ENCODE measurements around the gene SLIT1.

SLIT1 gene

DNA sequence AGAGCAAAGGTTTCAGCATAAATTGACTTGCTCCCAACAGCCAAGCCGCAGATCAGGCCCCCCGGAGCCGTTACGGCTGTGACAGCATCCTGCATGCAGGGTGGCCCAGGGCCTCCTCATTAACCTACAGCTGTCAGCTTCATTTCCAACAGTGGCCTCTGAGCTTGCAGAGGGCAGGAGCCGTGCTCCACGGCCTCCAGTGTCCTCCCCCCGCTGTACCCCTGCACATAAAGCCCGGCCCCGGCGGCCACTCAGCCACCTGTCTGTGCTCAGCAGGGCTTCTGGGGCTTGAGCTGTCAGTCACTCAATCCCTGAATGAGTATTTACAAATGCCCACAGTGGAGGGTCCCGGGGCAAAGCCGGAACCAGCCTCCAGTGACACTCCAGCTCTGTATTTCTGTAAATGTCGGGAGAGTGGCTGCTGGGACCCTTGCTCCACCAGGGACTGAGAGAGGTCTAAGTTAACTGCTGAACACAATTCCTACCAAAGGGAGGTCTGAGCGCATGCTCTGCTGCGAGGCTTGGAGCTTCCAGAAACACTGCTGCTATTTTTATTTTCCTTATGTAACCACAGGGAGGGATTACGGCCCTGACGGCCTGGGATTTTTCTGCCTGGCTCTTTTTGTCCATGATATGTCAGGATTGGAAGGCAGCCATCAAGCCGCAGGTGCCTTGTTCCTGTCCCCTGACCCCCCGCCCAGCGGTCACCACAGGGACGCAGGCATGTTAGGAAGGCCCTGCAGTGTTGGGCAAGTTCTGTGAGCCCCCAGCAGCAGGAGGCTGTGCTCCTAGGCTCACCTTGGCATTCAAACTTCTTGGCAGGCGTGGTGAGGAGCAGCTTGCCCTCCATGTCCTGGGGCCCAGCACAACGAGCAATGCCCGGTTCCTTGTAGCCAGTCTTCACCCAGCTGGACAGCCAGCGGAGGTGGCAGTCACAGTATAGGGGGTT is 165.0 kb downstream of the SLIT1 start:
- DNase-seq (ENCODE audit: low read depth): no peak

DNA sequence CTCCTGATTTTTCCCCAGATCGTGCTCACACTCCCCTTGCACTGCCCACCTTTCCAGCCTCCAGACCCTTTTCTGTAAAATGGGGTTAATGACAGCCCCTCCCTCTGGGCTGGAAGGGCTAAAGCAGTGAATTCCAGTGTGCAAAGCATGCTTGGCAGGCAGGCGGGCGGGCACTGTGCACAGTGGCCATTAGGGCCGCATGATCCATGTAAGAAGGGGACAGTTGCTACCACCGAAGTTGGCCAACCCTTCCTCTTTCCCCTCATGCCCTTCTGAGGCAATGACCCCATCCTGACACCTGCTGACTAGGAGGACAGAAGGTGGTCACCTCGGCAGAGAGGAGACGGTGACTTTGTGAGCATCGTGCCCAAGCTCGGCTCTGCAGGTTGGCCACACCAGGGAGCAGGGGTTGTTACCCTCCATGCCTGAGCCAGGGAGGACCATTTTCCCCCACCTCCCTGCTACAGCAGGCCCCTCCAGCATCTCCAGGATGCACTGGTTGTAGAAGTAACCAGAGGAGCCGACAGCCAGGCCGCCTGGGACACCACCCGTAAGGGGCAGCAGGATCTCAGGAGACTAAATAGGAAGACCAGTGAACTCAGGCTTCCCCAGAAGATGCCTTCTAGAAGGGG is 166.4 kb downstream of the SLIT1 start:
- no peak for DNase-seq (ENCODE audit: low read depth)

DNA sequence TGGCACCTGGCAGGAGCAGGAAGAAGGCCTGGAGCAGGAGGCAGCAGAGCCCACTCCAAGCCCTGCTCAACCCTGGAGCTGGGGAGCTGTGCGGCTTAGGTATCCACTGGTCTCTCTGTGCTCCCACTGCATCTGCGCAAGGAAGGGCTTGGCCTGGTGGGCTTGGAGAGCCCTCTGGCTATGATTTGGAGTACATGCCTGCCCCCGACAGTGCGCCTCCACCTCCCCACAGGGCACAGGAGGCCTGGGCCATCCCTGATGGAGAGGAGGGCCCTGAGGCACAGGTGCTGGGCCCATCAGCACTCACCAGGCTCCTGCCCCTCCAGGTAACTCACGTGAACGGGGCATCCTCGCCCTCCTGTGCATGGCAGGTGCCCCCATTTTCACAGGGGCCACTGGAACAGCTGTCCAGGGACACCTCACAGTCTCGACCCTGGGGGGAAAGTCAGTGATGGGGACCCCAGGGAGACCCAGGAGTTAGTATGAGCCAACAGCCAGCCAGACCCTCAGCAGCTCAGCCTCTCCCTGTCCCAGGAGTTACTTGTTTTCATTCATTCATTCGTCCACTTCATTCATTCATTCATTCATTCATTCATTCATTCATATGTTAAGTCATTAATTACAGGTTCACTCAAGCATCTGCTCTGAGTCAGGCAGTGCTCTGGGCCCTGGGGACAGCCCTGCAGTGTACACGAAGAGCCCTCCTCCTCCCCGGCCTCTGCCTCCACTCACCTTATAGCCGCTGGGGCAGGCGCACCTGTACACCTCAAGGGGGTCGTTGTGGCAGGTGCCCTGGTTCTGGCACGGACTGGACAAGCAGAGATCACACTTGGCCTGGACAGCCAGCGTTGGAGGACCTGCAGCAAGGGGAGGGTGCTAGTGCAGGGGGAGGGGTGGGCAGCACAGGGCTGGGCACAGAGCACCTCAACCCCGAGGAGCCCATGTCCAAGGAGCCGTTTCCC is 167.2 kb downstream of the SLIT1 start:
- DNase-seq (ENCODE audit: low read depth): no peak

- no peak for DNase-seq (ENCODE audit: low read depth)
Observed at GRCh38 chr10:97017474-97017903, 168.3 kb downstream of the SLIT1 start.

GRCh38 chr10:97016728-97017473 is 168.9 kb downstream of the SLIT1 start:
- DNase-seq (ENCODE audit: low read depth): no peak

DNA sequence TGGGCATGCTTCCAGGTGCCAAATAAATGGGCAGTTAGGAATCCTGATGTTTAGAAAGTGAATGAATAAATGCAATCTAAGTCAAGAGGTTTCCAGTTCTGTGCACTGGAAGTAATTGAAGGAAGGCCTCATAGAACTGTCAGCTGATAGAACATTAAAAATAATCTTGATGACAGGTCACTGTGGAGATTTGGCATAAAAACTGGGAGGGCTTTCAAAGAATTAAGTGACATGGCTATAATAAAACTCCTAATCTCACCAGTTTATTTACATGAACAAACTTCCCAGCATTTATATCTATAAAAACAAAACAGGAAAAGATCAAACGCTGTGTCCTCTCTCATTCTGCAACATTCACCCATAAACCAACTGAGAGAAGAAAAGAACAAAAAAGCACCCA is 170.5 kb downstream of the SLIT1 start:
- no peak for DNase-seq (ENCODE audit: low read depth)

DNA sequence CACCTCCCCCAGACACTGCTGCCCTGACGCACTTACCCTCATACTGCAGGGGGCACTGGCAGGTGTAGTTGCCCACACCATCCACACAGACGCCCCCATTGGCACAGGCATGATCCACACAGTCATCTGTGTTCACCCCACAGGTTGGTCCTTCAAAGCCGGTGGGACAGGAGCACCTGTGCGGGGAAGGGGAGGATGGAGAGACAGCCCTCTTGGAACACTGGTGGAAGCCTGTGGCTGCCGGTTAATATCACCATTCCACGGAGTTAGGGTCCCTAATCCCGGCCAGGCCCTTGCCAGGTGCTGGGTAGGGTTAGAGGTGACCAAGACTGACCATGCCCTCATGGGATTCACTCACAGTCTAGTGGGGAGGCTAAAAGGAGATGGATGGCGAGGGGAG is 171.8 kb downstream of the SLIT1 start:
- no peak for DNase-seq (ENCODE audit: low read depth)

DNA sequence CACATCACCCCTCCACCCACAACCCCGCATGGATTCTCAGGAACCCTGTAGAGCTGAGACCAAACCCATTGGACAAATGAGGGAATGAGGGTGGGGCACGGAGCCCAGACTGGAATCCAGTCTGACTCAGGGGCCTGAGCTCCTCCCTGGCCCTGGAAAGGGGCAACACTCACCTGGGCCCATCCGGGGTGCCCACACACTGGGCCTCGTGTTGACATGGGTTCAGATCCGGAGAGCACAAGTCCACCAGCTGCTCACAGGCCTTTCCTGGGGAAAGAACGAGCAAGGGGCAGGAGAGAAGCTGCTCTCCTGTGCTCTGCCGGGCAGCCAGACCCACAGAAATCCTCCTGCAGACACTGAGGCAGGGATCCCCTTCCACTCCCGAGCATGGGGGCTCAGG is 172.2 kb downstream of the SLIT1 start:
- no peak for DNase-seq (ENCODE audit: low read depth)

DNA sequence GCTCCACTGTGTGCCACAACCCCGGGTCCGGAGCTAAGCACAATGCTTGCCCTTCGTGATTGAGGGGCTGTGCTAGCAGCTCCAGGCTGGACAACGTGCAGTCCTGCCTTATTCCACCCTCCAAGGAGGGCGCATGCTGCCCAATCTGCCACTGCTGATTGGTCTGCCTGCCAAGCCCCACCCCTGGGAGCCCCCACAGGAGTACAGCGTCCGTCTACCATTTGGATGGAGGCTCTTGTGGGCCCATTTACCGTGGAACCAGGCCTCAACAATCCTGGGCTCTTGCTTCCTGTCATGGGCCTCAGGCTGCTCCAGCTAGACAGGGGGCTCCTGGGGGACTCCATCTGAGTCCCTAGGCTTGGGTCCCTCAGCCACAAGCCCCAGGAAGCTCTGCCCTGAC is 173.3 kb downstream of the SLIT1 start:
- DNase-seq (ENCODE audit: low read depth): no peak

DNA sequence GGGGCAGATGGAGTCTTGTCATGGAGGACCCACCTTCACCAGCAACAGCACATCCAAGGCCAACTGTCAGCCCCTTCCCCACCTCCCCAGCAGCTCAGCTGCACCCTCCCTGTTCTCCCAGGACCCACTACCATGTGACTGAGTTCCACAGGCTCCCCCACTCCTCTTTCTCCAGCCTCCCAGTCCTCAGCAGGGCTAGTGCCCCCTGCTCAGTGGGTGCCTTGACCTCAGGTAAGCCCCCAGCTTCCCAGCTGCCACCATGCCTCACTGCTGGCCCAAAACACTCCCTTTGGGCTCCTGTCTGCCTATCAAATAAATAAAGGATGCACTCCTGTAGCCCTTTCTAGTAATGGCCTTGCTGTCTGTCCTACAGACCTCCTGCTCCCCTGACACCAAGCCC is 174.4 kb downstream of the SLIT1 start:
- DNase-seq (ENCODE audit: low read depth): no peak

GRCh38 chr10:97010695-97011206 is 175.0 kb downstream of the SLIT1 start:
- DNase-seq (ENCODE audit: low read depth): no peak

- DNase-seq (ENCODE audit: low read depth): no peak
Observed at GRCh38 chr10:97007417-97007816, 178.3 kb downstream of the SLIT1 start.

- no peak for DNase-seq (ENCODE audit: low read depth)
Observed at GRCh38 chr10:97006364-97006763, 179.4 kb downstream of the SLIT1 start.

DNA sequence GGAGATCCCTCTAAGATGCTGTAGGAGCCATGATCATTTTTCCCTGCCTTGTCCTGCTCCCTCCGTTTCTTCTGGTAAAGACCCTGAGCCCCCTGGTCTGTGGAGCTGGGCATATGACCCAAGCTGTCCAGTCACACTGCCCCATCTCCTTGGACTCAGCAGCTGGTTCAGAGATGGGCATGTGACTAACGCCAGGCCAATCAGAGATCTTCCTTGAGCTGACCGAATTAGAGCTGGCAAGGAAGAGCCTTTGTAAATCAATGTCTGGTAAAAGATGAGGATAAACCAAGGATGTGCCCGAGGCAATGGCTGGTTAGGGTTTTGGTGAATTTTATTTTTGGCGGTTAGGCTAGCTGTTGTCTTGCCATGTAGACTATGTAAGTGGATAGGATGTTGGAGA is 180.4 kb downstream of the SLIT1 start:
- no peak for DNase-seq (ENCODE audit: low read depth)

DNA sequence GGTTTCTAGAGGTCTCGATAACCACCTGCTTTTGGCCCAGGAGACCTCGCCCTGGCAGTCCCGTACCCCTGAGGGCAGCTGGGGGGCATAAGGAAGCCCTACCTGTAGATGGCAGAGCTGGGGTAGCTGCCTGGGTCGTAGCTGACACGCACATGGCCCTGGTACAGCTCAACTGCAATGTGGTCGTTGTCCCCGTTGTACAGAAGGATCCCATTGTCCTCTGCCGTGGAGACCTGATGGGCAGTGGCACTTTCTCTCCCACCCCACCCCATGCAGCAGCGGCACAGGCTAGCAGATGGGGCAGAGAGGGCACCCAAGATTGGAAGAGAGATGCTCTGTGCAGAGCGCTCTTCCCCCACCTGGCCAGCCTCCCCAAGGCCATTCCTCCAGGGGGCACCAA is 181.2 kb downstream of the SLIT1 start:
- no peak for DNase-seq (ENCODE audit: low read depth)

DNA sequence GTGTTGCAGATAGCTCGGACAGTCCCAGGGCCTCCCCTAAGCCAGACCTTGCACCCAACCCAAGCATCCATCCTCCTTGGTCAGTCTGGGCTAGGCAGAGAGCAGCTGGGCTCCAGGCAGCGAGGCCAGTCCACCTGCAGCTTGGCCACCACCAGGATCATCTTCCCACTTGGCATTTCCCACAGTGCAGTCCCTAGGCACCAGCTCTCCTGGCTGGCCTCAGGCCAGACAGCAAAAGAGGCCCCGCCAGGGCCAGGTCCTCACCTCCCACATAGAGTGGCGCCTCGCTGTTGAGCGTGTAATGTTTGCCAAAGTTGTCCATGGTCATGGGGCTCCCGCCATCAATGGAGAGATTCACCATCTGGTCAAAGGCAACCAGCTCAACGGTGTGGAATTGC is 182.0 kb downstream of the SLIT1 start:
- no peak for DNase-seq (ENCODE audit: low read depth)

GRCh38 chr10:97003151-97003803 is 182.5 kb downstream of the SLIT1 start:
- DNase-seq (ENCODE audit: low read depth): no peak

GRCh38 chr10:97002670-97003069 is 183.1 kb downstream of the SLIT1 start:
- no peak for DNase-seq (ENCODE audit: low read depth)

DNA sequence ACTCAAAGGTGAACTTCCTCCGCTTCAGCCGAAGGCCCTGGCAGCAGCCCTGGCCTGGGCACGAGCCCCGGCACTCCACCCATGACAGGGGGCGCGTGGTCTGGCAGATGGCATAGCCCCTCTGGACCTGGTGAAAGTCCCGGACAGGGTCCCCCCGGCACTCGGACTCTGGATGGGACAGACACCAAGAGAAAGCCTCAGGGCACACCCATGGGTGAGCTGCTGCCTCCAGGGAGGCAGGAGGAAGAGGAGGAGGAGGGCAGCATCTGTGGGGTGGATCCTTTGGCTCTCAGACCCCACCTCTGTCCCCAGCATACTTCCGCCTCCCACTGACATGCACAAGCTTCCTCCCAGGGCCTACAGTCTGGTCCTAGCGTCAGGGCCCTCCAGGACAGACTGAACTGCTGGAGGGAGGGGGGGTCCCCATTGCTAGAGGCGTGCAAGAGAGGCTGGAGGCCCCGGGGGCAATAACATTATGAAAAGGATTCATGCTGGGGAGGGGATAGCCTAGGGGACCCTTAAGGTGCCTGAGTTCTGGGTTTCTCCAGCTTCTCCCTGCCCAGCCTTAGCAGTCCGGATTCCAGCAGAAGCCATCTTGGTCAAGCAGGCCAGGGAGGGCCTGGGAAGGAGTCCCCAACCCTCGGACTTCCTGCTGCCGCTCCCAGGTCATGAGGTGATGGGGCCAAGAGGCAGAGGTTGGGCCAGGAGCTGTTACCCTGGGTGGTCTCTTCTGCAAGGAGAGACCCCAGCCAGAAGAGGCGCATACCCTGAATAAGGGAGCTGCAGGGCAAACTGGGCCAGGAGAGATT is 184.4 kb downstream of the SLIT1 start:
- no peak for DNase-seq (ENCODE audit: low read depth)
